ENCODE data around the gene TNNC2.
"Not testable (repeated sequence)": the region's sequence is repeated elsewhere in the genome, so short reads cannot be mapped to it uniquely, and the experiment has no call there.

Gene TNNC2

GRCh38 chr20:45827030-45827652, at the start of gene TNNC2:
Gene TNNC2, minus strand, starts transcription at chr20:45827312. Its CDS starts 64 bp downstream, at chr20:45827248.
- H3F3A ChIP-seq (ENCODE audit: insufficient read depth): no peaks in the 10 kb centered on the region
- no peaks in the 10 kb centered on the region for H3K79me2 ChIP-seq (ENCODE audit: insufficient read depth, low read length)
- H3K9me2 ChIP-seq (replicated peaks; ENCODE audit: insufficient read depth, low read length): no peaks in the 10 kb centered on the region
- no peaks in the 10 kb centered on the region for H4K20me1 ChIP-seq (ENCODE audit: low read depth, low read length)
- H3K36me3 ChIP-seq (ENCODE audit: low read length): no peaks in the 10 kb centered on the region
- H3K27ac ChIP-seq (ENCODE audit: low read depth, low read length): no peak within 1 kb of the TSS
- H3K9me3 ChIP-seq (ENCODE audit: insufficient read depth, low read length): no peaks in the 10 kb centered on the region
- no peak within 1 kb of the TSS for H3K4me2 ChIP-seq (ENCODE audit: low read depth, low read length, poor library complexity, severe bottlenecking)
- H2AFZ ChIP-seq (ENCODE audit: low read depth, low read length, severe bottlenecking): no peak within 1 kb of the TSS
- TF ChIP-seq CTCF (IDR thresholded peaks at IDR 0.05; ENCODE audit: insufficient read depth, low read length, poor library complexity, severe bottlenecking) (no peak), EZH2phosphoT487 (conservative IDR thresholded peaks at IDR 0.05; ENCODE audit: low read length) (no peak)
- H3K9ac ChIP-seq (ENCODE audit: low read length): no peak within 1 kb of the TSS
- no peaks in the 10 kb centered on the region for H3K27me3 ChIP-seq (ENCODE audit: low read length)
- no peak within 1 kb of the TSS for H3K4me3 ChIP-seq (ENCODE audit: insufficient read depth, low read length, poor library complexity, severe bottlenecking)

GRCh38 chr20:45874576-45874975, 47.5 kb upstream of the TNNC2 start:
- Histone ChIP-seq H3K4me3 (ENCODE audit: insufficient read depth, low read length, poor library complexity, severe bottlenecking) (no peak overlapping the region), H4K20me1 (ENCODE audit: low read depth, low read length) (no peaks in the 10 kb centered on the region), H3K4me2 (ENCODE audit: low read depth, low read length, poor library complexity, severe bottlenecking) (no peak overlapping the region), H3K9ac (ENCODE audit: low read length) (no peak overlapping the region), H3K9me3 (ENCODE audit: insufficient read depth, low read length) (no peaks in the 10 kb centered on the region), H3K27me3 (ENCODE audit: low read length) (no peaks in the 10 kb centered on the region), H3K27ac (ENCODE audit: low read depth, low read length) (no peak overlapping the region), H2AFZ (ENCODE audit: low read depth, low read length, severe bottlenecking) (no peak overlapping the region), H3K9me2 (replicated peaks; ENCODE audit: insufficient read depth, low read length) (no peaks in the 10 kb centered on the region), H3K79me2 (ENCODE audit: insufficient read depth, low read length) (no peaks in the 10 kb centered on the region), H3K36me3 (ENCODE audit: low read length) (no peaks in the 10 kb centered on the region), H3F3A (ENCODE audit: insufficient read depth) (no peaks in the 10 kb centered on the region)
- TF ChIP-seq EZH2phosphoT487 (conservative IDR thresholded peaks at IDR 0.05; ENCODE audit: low read length) (no peak), CTCF (IDR thresholded peaks at IDR 0.05; ENCODE audit: insufficient read depth, low read length, poor library complexity, severe bottlenecking) (no peak)

- not testable (repeated sequence) for H3K9ac ChIP-seq (ENCODE audit: low read length); H3K27ac ChIP-seq (ENCODE audit: low read depth, low read length); H2AFZ ChIP-seq (ENCODE audit: low read depth, low read length, severe bottlenecking); H3K4me3 ChIP-seq (ENCODE audit: insufficient read depth, low read length, poor library complexity, severe bottlenecking); H3K9me3 ChIP-seq (ENCODE audit: insufficient read depth, low read length); H4K20me1 ChIP-seq (ENCODE audit: low read depth, low read length); H3F3A ChIP-seq (ENCODE audit: insufficient read depth); H3K27me3 ChIP-seq (ENCODE audit: low read length); H3K36me3 ChIP-seq (ENCODE audit: low read length); H3K4me2 ChIP-seq (ENCODE audit: low read depth, low read length, poor library complexity, severe bottlenecking); H3K9me2 ChIP-seq (replicated peaks; ENCODE audit: insufficient read depth, low read length); H3K79me2 ChIP-seq (ENCODE audit: insufficient read depth, low read length)
These were observed 47.0 kb upstream of the TNNC2 start for GRCh38 chr20:45874104-45874481.

- Histone ChIP-seq H4K20me1 (ENCODE audit: low read depth, low read length) (no peaks in the 10 kb centered on the region), H2AFZ (ENCODE audit: low read depth, low read length, severe bottlenecking) (no peak overlapping the region), H3K27ac (ENCODE audit: low read depth, low read length) (no peak overlapping the region), H3K79me2 (ENCODE audit: insufficient read depth, low read length) (no peaks in the 10 kb centered on the region), H3K36me3 (ENCODE audit: low read length) (no peaks in the 10 kb centered on the region), H3F3A (ENCODE audit: insufficient read depth) (no peaks in the 10 kb centered on the region), H3K9me2 (replicated peaks; ENCODE audit: insufficient read depth, low read length) (no peaks in the 10 kb centered on the region), H3K4me3 (ENCODE audit: insufficient read depth, low read length, poor library complexity, severe bottlenecking) (no peak overlapping the region), H3K9ac (ENCODE audit: low read length) (no peak overlapping the region), H3K4me2 (ENCODE audit: low read depth, low read length, poor library complexity, severe bottlenecking) (no peak overlapping the region), H3K27me3 (ENCODE audit: low read length) (no peaks in the 10 kb centered on the region), H3K9me3 (ENCODE audit: insufficient read depth, low read length) (no peaks in the 10 kb centered on the region)
- TF ChIP-seq EZH2phosphoT487 (conservative IDR thresholded peaks at IDR 0.05; ENCODE audit: low read length): no peak
- TF ChIP-seq CTCF (IDR thresholded peaks at IDR 0.05; ENCODE audit: insufficient read depth, low read length, poor library complexity, severe bottlenecking): no peak
These were observed 46.4 kb upstream of the TNNC2 start for GRCh38 chr20:45873409-45874103.

Data from SU-DHL-6 (cell line).